ENCODE results near the gene RPS16. TPM values are rescaled to one million over a fixed set of nuclear protein-coding genes. Genes with fewer than 3 reads are reported as not detected.

The RPS16 gene
- total RNA-seq, 1 donor from 2014 or later = 2,362 TPM

GRCh38 chr19:39417463-39418181, 18.1 kb downstream of the RPS16 start:
- no peak overlapping the region for H3K4me3 ChIP-seq (ENCODE audit: low read depth, low read length)
- DNase-seq (ENCODE audit: low read depth) = no peak
- TF ChIP-seq CTCF (conservative IDR thresholded peaks at IDR 0.05; ENCODE audit: low read depth, low read length) = no peak

- no peak overlapping the region for H3K4me3 ChIP-seq (ENCODE audit: low read depth, low read length)
- DNase-seq (ENCODE audit: low read depth) = no peak
- TF ChIP-seq CTCF (conservative IDR thresholded peaks at IDR 0.05; ENCODE audit: low read depth, low read length) = no peak
Measured at GRCh38 chr19:39416152-39417120, 19.3 kb downstream of the RPS16 start.

GRCh38 chr19:39415111-39416046, 20.4 kb downstream of the RPS16 start:
- no peak overlapping the region for H3K4me3 ChIP-seq (ENCODE audit: low read depth, low read length)
- peak; percentile 8 for TF ChIP-seq CTCF (conservative IDR thresholded peaks at IDR 0.05; ENCODE audit: low read depth, low read length)
- DNase-seq (ENCODE audit: low read depth) = no peak

GRCh38 chr19:39413911-39414608, 21.7 kb downstream of the RPS16 start:
- H3K4me3 ChIP-seq (ENCODE audit: low read depth, low read length) = peak overlapping the region; percentile 98
- no peak for DNase-seq (ENCODE audit: low read depth)
- TF ChIP-seq CTCF (conservative IDR thresholded peaks at IDR 0.05; ENCODE audit: low read depth, low read length) = peak; percentile 35

GRCh38 chr19:39413272-39413910, 22.4 kb downstream of the RPS16 start:
- no peak for DNase-seq (ENCODE audit: low read depth)
- no peak for TF ChIP-seq CTCF (conservative IDR thresholded peaks at IDR 0.05; ENCODE audit: low read depth, low read length)
- H3K4me3 ChIP-seq (ENCODE audit: low read depth, low read length) = peak overlapping the region; percentile 98

All from epithelial cell of proximal tubule (primary cell).